Amniotic epithelial cell (primary cell): ENCODE measurements around the gene PA2G4.
"Not testable (repeated sequence)": the region's sequence is repeated elsewhere in the genome, so short reads cannot be mapped to it uniquely, and the experiment has no call there.

Source experiments
- DNase-seq: peaks from one replicate; pipeline ENCODE4 v3.0.0-alpha.2; 2010; ENCODE audit warnings: low read depth

PA2G4 gene

GRCh38 chr12:56099787-56100186 is 4.6 kb upstream of the PA2G4 start:
- DNase-seq: no peak

DNA sequence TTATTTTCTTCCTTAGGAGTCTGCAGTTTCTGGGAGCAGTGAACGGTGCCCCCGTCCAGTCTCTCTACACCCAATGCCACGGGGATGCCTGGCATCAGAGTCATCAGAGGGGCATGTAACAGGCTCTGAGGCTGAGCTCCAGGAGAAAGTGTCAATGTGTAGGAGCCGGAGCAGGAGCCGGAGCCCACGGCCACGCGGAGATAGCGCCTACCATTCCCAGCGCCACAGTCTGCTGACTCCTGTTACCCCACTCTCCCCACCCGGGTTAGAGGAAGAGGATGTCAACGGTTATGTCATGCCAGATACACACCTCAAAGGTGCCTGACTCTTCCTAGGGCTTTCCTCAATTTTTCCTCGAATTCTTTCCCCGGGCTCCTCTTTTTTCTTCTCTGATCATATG is 3.3 kb upstream of the PA2G4 start:
- no peak for DNase-seq

DNA sequence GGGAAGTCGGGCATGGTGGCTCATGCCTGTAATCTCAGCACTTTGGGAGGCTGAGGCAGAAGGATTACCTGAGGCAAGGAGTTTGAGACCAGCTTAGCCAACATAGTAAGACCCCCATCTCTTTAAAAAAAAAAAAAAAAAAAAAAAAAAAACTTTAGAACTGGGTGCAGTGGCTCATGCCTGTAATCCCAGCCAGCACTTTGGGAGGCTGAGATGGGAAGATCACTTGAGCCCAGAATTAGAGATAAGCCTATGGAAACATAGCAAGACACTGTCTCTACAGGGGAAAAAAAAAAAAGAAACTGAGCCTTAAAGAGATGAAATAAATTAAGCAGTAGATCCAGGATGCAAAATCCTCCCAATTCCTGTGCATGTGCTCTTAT is 1.7 kb upstream of the PA2G4 start:
- no peak for DNase-seq

DNA sequence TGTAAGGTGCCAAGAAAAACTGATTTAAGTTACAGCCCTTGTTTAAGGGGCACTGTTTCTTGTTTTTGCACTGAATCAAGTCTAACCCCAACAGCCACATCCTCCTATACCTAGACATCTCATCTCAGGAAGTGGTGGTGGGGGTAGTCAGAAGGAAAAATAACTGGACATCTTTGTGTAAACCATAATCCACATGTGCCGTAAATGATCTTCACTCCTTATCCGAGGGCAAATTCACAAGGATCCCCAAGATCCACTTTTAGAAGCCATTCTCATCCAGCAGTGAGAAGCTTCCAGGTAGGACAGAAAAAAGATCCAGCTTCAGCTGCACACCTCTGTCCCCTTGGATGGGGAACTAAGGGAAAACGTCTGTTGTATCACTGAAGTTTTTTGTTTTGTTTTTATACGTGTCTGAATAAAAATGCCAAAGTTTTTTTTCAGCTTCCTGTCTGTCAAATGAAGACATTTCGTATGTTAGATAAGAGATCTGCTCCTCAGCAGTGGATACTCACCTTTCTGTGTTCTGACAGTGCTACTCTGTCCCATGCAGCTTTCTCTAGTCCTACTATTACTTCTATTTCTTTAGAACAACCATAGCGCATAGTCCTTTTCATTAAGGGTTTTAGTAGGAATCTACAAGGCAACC is 1.2 kb upstream of the PA2G4 start:
- no peak for DNase-seq

GRCh38 chr12:56103823-56104108 is 593 bp upstream of the PA2G4 start:
- DNase-seq: peak; percentile 22

GRCh38 chr12:56104815-56105608 is 653 bp downstream of the PA2G4 start:
- no peak for DNase-seq

DNA sequence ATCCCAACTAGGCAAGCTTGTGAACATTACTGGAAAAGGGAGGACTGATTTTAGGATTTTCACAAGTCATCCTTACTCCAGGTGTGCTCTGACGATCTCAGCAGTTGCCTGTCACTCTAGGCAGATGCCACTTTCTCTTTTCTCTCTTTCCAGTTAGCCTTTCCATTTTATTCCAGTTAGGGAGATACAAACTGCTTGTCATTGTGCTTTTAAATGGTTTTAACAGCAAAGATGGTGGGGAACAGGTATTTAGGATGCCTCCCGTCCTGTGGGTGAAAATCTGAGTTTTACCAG is 1.2 kb downstream of the PA2G4 start:
- no peak for DNase-seq

DNA sequence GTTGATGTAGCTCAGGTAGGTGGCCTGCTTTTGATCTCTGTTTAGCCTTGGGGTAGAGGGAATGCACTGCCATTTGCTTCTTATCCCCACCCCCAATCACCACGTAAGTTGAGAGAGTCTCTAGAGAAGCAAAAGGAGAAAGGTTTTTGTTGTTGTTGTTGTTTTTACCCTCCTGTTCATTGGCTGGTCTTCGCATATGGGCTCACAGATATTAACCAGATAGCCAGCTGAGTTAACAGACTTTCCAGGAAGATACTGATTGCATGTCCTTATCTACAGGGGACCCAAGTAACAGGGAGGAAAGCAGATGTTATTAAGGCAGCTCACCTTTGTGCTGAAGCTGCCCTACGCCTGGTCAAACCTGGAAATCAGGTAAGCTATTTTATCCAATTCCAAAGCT is 2.9 kb downstream of the PA2G4 start:
- DNase-seq: no peak

DNA sequence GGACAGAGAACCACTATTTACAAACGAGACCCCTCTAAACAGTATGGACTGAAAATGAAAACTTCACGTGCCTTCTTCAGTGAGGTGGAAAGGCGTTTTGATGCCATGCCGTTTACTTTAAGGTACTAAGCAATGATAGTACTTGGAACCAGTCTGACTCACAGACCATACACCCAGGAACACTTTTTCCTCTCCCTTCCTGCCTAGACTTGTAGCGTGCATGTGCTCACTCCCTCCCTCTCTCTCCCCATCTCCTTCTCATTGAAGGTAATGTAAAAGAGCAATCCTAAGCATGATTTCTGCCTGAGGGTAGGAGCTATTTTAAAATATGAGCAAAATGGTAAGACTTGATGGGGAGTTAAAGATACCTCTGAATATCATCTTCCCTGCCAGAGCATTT is 6.2 kb downstream of the PA2G4 start:
- no peak for DNase-seq

DNA sequence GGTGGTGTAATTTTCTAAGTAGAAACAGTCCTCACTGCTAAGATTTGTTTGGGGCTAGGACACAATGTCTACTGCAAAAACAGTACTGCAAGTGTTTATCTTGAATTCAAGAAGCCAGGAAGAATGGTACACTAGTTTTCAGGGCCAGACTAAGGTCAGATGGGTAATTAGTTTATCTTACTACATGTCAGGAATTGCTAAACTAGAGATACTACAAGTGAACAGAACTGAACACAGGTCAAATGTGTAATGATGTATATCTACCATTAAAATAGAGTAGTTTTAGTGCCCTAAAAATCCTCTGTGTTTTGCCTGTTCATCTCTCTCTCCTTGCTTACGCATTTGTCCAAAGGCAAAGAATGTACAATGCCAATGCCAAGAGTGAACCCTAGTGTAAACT is 9.7 kb downstream of the PA2G4 start:
- DNase-seq: peak; percentile 29

DNA sequence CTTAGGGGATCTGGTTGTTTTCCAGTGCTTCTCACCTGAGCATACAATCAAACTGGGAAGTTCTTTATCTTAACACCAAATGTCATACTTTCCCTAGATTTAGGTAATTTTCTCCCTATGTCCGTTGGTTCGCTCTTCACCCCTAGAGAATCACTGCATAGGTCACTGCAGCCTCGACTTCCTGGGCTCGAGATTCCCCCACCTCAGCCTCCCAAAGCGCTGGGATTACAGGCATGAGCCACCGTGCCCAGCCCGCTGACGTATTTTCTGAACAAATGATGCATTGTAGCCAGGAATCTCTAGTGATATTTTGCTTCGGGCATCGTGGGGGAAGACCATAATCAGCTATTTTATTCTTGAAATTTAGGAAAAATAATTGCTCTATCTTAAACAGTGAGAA is 11.0 kb downstream of the PA2G4 start:
- DNase-seq: peak; percentile 31

- DNase-seq: peak; percentile 87
Measured at GRCh38 chr12:56116267-56117081, 12.1 kb downstream of the PA2G4 start, which contains the start of gene RPL41. RPL41 (plus strand) TSS chr12:56116633.

DNA sequence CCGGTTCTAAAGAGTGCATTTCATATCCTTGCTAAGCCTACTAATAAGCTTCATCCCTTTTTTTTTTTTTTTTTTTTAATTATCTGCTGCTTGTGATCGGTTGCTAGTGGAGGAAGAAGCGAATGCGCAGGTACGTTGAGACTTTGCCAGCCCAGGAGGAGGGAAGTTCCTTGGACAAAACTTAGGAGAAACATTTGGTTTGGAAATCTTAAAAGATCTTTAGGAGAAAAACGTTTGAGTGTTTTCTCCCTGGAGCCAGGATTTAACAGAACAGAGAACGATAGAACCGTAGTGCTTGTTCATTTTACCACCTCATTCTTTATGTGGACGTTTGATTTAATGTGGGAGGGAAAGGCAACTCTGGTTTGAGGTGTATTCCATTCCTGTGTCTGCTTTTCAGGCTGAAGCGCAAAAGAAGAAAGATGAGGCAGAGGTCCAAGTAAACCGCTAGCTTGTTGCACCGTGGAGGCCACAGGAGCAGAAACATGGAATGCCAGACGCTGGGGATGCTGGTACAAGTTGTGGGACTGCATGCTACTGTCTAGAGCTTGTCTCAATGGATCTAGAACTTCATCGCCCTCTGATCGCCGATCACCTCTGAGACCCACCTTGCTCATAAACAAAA is 12.8 kb downstream of the PA2G4 start:
- DNase-seq: not testable (repeated sequence)

DNA sequence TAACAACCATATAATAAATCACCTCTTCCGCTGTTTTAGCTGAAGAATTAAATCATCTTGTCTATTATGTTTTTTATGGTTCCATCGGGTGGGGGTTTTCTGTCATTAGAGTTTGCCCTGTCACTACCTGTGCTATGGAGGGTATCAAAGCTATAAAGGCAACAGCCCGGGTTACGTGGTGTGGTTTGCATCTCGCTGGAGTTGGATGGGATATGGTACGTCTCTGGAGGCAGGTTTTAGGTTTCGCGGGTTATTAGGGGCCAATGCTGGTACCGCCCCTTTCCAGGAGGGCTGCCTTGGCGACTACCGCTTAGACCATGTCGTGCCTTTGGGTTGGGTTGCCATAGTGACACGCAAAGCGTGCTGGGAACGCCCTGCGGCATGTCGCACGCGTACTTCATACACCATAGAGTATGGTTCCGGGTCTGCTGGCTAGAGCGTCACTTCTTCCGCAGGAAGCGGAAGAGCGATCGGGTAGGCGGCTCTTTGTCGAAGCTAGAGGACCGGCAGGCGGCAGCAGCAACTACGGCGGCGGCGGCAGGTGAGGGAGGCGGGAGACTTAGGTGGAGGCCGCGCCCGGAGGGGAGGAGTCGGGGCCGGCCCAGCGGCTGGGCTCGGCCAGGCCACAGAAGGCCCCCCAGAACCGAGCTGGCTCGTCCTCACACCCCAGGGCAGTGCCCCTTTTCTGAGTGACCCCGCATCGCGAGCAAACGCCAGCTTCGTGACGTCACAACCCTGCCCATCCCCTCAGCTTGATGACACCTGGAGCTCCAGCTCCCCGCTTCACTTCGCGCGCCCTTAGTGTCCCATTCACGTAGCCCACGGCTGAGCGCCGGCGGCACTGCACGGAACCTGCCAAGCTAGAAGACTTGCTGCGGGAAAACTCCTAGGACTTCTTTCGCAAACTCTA is 13.7 kb downstream of the PA2G4 start, which contains the start of gene ZC3H10:
TSS of gene ZC3H10 (plus strand) at position 489 of the 910 bp plus-strand sequence. CDS start 2,297 bp downstream, outside the sequence.
- peak; percentile 99 for DNase-seq

DNA sequence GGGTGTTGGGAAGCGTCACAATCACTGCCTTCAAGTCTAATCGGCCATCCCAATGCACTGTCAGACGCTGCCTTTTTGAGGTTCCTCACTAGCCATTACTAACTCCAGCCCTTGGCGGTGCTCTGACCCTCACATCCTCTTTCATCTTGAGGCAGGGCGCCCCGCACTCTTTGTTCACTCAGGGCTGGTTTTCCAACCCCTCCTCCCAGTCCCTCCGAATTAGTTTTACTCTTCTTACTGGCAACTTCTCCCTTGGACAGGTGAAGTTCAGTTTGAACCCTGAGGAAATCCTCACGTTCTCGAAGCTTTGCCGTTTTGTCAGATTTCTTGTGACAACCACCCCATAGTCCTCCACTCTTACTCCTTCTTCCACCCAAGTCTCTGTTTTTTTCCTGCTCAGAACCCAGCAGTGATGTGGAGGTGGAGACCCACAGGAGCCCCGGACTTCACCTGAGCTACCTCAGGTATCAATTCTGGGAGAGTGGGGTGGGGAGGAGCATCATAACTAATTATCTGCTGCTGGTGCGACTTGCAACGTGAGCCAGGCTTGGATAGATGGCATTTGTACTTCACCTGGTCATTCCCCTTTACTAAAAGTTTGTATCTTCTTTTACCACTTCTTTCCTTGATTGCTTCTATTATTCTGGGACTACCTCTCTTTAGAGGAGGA is 14.5 kb downstream of the PA2G4 start:
- DNase-seq: no peak

DNA sequence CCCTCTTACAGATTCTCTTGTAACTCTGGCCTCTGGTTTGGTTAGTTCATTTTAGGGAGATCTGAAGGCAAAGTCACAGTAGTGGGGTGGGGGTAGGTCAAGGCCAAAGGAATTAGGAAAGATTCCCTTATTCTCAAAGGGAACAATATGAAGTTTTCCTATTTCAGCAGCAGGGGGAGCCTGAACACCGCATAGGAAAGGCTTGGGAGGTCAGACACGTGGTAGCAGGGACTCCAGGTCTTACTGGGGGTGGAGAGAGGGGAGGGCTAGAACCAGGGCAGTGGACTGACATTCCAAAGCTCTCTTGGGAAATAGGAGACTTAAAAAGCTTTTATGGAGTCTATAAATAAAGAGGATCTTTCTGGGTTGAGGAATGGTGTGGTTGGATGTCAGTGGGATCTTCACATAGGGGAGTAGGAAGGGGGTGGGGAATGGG is 15.0 kb downstream of the PA2G4 start:
- peak; percentile 97 for DNase-seq

DNA sequence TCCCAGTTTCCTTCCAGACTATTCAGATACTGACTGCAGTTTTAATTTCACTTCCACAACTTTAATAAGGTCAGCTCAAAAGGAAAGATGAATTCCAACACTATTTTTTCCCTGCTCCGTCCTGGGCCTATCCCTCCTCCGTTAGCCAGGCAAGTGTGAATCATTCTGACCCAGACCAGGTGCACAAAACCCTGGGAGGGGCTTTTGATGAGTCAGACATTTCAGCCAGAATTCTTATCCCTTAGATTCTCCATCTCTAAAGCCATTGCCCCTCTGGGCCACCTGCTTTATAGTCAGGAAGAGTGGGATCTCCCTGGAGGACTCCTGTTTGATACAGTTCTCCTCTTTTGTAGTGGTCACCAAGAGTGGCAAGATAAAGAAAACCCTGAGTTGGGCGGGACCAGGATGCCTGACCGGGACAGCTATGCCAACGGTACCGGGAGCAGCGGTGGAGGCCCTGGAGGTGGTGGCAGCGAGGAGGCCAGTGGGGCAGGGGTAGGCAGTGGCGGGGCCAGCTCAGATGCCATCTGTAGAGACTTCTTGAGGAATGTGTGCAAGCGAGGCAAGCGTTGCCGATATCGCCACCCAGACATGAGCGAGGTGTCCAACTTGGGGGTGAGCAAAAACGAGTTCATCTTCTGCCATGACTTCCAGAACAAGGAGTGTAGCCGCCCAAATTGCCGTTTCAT is 15.9 kb downstream of the PA2G4 start:
- no peak for DNase-seq

GRCh38 chr12:56121204-56121870 is 17.0 kb downstream of the PA2G4 start:
- no peak for DNase-seq

GRCh38 chr12:56122637-56123036 is 18.3 kb downstream of the PA2G4 start:
- DNase-seq: no peak

DNA sequence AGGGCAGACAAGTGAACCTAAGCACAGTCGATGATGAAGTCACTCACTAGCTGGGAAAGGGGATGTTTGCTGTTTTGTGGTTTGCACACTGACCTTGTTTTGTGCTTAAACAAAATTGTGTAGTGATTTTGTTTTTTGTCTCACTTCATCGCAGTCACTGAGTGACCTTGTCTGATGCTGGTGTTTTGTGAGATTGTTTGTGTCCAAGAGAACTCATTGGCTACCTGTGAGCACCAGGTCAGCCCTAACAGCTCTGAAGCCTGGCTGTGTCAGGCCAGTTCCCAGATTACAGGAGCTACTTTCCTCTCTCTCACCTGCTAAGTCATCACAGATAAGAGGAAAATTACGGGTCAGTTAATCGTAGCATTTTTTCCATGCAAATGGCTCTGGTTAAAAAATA is 19.8 kb downstream of the PA2G4 start:
- no peak for DNase-seq
